T47D (cell line): ENCODE measurements around the gene ZDHHC8.

Experiments used
- DNase-seq, 2 experiments: peaks; one replicate each; pipeline versions ENCODE4 v3.0.0 to v3.0.0-alpha.2; 2011 to 2012; ENCODE audit warnings: low read depth in 1 of 2, low spot score in 1 of 2
- JUND ChIP-seq: IDR thresholded peaks from 2 replicates; pipeline ENCODE4 v1.6.1; 2012; ENCODE audit warnings: low read depth
- in situ Hi-C: cut with HindIII; loops from 2 replicates; pipeline ENCODE4 v1.10.0; 2016; ENCODE audit warnings: low sequenced_read_pairs, low pct_unique_long_range_greater_than_20kb

Gene ZDHHC8

GRCh38 chr22:20105456-20106204 is 26.0 kb upstream of the ZDHHC8 start:
- in situ Hi-C loops = no loop called here
- TF ChIP-seq JUND = no peak
- no peak for DNase-seq

- in situ Hi-C loops = no loop called here
- TF ChIP-seq JUND = no peak
- no peak for DNase-seq
Observed at GRCh38 chr22:20106205-20106848, 25.3 kb upstream of the ZDHHC8 start.

- no peak for TF ChIP-seq JUND
- no peak for DNase-seq
Observed at GRCh38 chr22:20106849-20107237, 24.8 kb upstream of the ZDHHC8 start.

GRCh38 chr22:20107471-20107901 is 24.1 kb upstream of the ZDHHC8 start:
- no peak for DNase-seq
- in situ Hi-C loops = no loop called here
- TF ChIP-seq JUND = no peak

More at GRCh38 chr22:20106849-20107237, 24.8 kb upstream of the ZDHHC8 start:
- in situ Hi-C loops = no loop called here

GRCh38 chr22:20107951-20108756 is 23.4 kb upstream of the ZDHHC8 start:
- DNase-seq = no peak
- in situ Hi-C loops = no loop called here
- TF ChIP-seq JUND = no peak

- DNase-seq = no peak
- TF ChIP-seq JUND = no peak
- in situ Hi-C loops = no loop called here
Observed at GRCh38 chr22:20108757-20109230, 22.8 kb upstream of the ZDHHC8 start.

GRCh38 chr22:20109411-20110358 is 21.9 kb upstream of the ZDHHC8 start:
- DNase-seq = no peak
- no peak for TF ChIP-seq JUND
- in situ Hi-C loops = no loop called here

GRCh38 chr22:20110359-20110985 is 21.1 kb upstream of the ZDHHC8 start:
- DNase-seq = no peak
- in situ Hi-C loops = no loop called here
- TF ChIP-seq JUND = no peak

- no peak for TF ChIP-seq JUND
- in situ Hi-C loops = no loop called here
- peak in 1 of 2 experiments; percentile 40 for DNase-seq
Observed at GRCh38 chr22:20111045-20111688, 20.4 kb upstream of the ZDHHC8 start.

- in situ Hi-C loops = no loop called here
- no peak for TF ChIP-seq JUND
- DNase-seq = no peak
Observed at GRCh38 chr22:20111689-20112622, 19.6 kb upstream of the ZDHHC8 start.
